HG02852 (cell line): ENCODE data around the gene ACOXL.
"Not testable (repeated sequence)": the region's sequence is repeated elsewhere in the genome, so short reads cannot be mapped to it uniquely, and the experiment has no call there.

Experiments
- ATAC-seq: cut with Tn5 transposase; IDR thresholded peaks from one replicate; pipeline ENCODE4 v1.9.1; 2021; ENCODE audit warnings: mild to moderate bottlenecking, moderate library complexity; ENCODE audit not compliant: unreplicated experiment

The ACOXL gene

DNA sequence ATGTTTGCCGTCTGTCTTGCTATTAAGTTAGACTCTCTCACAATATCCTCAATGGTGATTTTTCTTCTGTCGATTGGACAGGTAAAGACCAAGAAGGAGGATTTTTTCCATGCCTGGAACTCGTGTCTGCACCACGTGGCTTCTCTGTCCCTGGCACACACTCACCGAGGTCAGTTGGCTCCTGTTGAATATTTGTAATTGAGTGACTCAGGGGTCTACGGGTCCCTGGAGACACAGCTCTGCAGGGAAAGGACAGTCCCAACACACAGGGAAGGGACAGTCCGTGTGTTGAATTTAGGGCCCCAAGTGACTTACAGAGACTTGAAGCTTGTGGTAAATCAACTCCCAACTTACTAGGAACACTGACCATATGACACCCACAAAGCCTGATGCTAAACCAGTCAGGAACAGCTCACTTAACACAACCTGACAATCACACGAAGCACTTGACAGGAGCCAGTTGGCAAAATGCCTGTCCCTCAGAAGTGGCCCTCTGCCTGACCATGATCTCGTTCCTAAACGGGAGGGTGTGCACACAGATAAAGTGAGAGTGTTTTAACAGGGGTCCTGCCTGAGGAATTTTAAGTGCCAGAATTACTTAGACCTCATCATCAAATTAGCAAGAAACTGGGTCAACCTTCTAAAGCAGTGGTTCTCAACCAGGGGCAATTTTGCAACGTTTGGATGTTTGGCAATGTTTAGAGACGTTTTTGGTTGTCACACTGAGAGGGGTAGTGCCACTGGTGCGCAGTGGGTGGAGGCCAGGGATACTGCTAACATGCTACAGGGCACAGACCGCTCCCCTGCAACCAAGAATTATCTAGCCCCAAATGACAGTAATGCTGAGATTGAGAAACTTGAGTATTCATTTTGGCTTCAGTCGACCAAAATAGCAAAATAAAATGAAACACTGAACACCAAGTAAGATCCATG is 299.4 kb downstream of the ACOXL start:
- ATAC-seq, result no peak

- no peak for ATAC-seq
Measured at GRCh38 chr2:111032721-111033429, 300.5 kb downstream of the ACOXL start.

- ATAC-seq, result no peak
Measured at GRCh38 chr2:111034146-111034545, 301.8 kb downstream of the ACOXL start.

GRCh38 chr2:111034606-111035005 is 302.2 kb downstream of the ACOXL start:
- no peak for ATAC-seq

GRCh38 chr2:111035830-111036441 is 303.6 kb downstream of the ACOXL start:
- no peak for ATAC-seq

GRCh38 chr2:111037128-111037527 is 304.8 kb downstream of the ACOXL start:
- ATAC-seq, result no peak

DNA sequence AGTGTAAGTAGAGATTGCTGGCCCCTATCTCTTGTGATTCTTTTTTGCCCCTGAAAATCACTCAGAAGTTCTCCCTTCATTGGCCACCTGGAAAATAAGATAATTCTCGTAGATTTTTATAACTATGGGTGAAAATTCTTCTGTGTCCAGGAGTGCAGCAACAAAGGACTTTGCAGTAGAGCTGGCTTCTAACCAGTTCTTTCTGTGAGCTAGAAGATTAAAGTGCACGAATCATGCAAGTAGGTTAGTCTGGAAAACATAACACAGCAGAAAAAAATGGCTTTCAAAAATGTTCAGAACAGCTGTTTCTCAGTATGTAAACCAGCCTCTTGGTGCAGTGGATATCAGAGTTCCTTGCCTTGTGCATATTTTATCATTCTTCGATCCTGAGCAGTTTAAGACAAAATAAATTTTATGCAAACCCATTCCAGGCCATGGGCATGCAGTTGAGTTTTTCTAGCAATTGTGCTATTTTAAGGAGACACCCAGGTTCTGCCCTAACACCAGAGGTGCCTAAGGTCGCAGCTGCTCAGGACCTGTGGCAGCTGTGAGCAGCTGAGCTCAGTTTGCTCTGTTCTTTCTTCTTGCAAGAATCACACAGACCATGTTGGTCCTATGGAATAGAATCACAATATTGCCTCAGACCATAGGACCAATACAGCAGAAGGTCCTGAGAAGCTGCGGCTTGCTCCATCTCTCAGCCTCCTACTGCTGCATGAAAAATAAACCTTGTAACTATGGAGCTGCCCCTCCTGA is 307.4 kb downstream of the ACOXL start:
- no peak for ATAC-seq

GRCh38 chr2:111041398-111042202 is 309.2 kb downstream of the ACOXL start:
- ATAC-seq, result no peak

DNA sequence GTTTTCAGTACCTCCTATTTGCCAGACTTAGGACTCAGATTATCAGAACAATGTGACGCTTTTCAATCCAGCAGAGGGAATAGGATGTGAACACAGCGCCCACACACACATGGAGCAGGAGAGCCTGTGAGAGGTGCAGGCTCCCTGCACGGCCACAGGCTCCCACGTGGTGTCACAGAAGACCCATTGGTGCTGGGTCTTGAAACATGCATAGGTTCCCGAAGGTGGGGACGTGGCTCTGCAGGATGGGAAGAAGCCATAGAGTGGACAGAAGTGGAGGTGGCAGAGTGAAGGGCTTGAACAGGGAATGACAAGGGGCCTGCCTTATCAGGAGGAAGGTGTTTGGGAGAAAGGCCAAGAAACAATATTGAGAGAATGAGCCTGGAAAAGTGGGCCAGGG is 309.9 kb downstream of the ACOXL start:
- no peak for ATAC-seq

- ATAC-seq, result peak; percentile 71
Measured at GRCh38 chr2:111042772-111043771, 310.7 kb downstream of the ACOXL start.

DNA sequence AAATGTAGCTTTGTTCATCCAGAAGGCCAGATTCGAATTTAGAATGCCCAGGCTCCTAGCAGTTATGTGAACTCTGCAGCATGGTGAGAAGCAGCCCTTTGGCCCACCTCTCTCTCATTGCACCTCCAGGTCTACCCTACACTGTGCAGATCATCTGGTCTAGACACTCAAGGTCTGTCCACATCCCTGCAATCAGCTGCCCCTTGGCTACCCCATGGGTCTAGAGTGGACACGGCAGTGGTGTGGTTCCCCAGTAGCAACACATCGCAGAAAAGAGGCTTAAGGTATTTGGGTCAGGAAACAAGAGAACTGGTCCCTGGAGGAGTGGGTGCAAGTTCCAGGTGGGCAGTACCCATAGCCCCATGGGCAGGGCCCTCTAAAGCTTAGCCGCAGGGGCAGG is 311.7 kb downstream of the ACOXL start:
- ATAC-seq, result no peak

- ATAC-seq, result not testable (repeated sequence)
Measured at GRCh38 chr2:111045236-111045635, 312.9 kb downstream of the ACOXL start.

GRCh38 chr2:111045771-111046444 is 313.5 kb downstream of the ACOXL start:
- no peak for ATAC-seq

GRCh38 chr2:111046670-111047069 is 314.3 kb downstream of the ACOXL start:
- no peak for ATAC-seq

GRCh38 chr2:111048856-111049768 is 316.7 kb downstream of the ACOXL start:
- no peak for ATAC-seq

- ATAC-seq, result peak; percentile 43
Measured at GRCh38 chr2:111049792-111050640, 317.6 kb downstream of the ACOXL start.
